ENCODE results near the gene SERF1B. TPM values are rescaled to one million over a fixed set of nuclear protein-coding genes. Genes with fewer than 3 reads are reported as not detected.
"Not testable (repeated sequence)": the region's sequence is repeated elsewhere in the genome, so short reads cannot be mapped to it uniquely, and the experiment has no call there.

Gene SERF1B
- total RNA-seq, result 15.0 and 24.4 TPM in 2 replicates

- intact Hi-C loops (cut with micrococcal nuclease); H3K36me3 Mint-ChIP-seq (ENCODE audit: low read depth); H3K4me3 Mint-ChIP-seq; H3K27ac Mint-ChIP-seq; H3K4me1 Mint-ChIP-seq (ENCODE audit: low read depth); DNase-seq (ENCODE audit: low spot score); H3K27me3 Mint-ChIP-seq (ENCODE audit: insufficient read depth); H3K9me3 Mint-ChIP-seq: not testable (repeated sequence)
Observed at GRCh38 chr5:70025106-70025844, at the start of gene SERF1B. SERF1B (plus strand) TSS chr5:70025251; CDS start chr5:70025452, 201 bp downstream.

GRCh38 chr5:69991713-69992112 lies 33.3 kb upstream of the SERF1B start:
- H3K4me1 Mint-ChIP-seq (ENCODE audit: low read depth); intact Hi-C loops (cut with micrococcal nuclease); H3K27ac Mint-ChIP-seq: not testable (repeated sequence)

GRCh38 chr5:69995535-69995934 lies 29.5 kb upstream of the SERF1B start:
- H3K27ac Mint-ChIP-seq; H3K4me3 Mint-ChIP-seq; intact Hi-C loops (cut with micrococcal nuclease); H3K36me3 Mint-ChIP-seq (ENCODE audit: low read depth); H3K27me3 Mint-ChIP-seq (ENCODE audit: insufficient read depth); H3K9me3 Mint-ChIP-seq; DNase-seq (ENCODE audit: low spot score); H3K4me1 Mint-ChIP-seq (ENCODE audit: low read depth): not testable (repeated sequence)

More at GRCh38 chr5:69991713-69992112, 33.3 kb upstream of the SERF1B start:
- not testable (repeated sequence) for H3K36me3 Mint-ChIP-seq (ENCODE audit: low read depth); H3K9me3 Mint-ChIP-seq; H3K27me3 Mint-ChIP-seq (ENCODE audit: insufficient read depth); H3K4me3 Mint-ChIP-seq; DNase-seq (ENCODE audit: low spot score)

- H3K4me1 Mint-ChIP-seq (ENCODE audit: low read depth); DNase-seq (ENCODE audit: low spot score); H3K4me3 Mint-ChIP-seq; H3K27ac Mint-ChIP-seq; H3K36me3 Mint-ChIP-seq (ENCODE audit: low read depth); H3K9me3 Mint-ChIP-seq; intact Hi-C loops (cut with micrococcal nuclease); H3K27me3 Mint-ChIP-seq (ENCODE audit: insufficient read depth): not testable (repeated sequence)
Observed at GRCh38 chr5:70020660-70021059, 4.4 kb upstream of the SERF1B start.

- H3K4me3 Mint-ChIP-seq; H3K27me3 Mint-ChIP-seq (ENCODE audit: insufficient read depth); intact Hi-C loops (cut with micrococcal nuclease); H3K27ac Mint-ChIP-seq; H3K4me1 Mint-ChIP-seq (ENCODE audit: low read depth); H3K9me3 Mint-ChIP-seq; DNase-seq (ENCODE audit: low spot score); H3K36me3 Mint-ChIP-seq (ENCODE audit: low read depth): not testable (repeated sequence)
Observed at GRCh38 chr5:70025845-70026145, 744 bp downstream of the SERF1B start.

- H3K4me3 Mint-ChIP-seq; H3K9me3 Mint-ChIP-seq; H3K4me1 Mint-ChIP-seq (ENCODE audit: low read depth); DNase-seq (ENCODE audit: low spot score); intact Hi-C loops (cut with micrococcal nuclease); H3K27me3 Mint-ChIP-seq (ENCODE audit: insufficient read depth); H3K27ac Mint-ChIP-seq; H3K36me3 Mint-ChIP-seq (ENCODE audit: low read depth): not testable (repeated sequence)
Observed at GRCh38 chr5:70031204-70031603, 6.2 kb downstream of the SERF1B start.

- H3K4me1 Mint-ChIP-seq (ENCODE audit: low read depth); H3K4me3 Mint-ChIP-seq; intact Hi-C loops (cut with micrococcal nuclease); H3K9me3 Mint-ChIP-seq; DNase-seq (ENCODE audit: low spot score); H3K36me3 Mint-ChIP-seq (ENCODE audit: low read depth); H3K27ac Mint-ChIP-seq; H3K27me3 Mint-ChIP-seq (ENCODE audit: insufficient read depth): not testable (repeated sequence)
Observed at GRCh38 chr5:70041411-70041810, 16.4 kb downstream of the SERF1B start.

GRCh38 chr5:70049790-70050142 lies 24.7 kb downstream of the SERF1B start:
- H3K4me3 Mint-ChIP-seq; H3K9me3 Mint-ChIP-seq; DNase-seq (ENCODE audit: low spot score); H3K27ac Mint-ChIP-seq; H3K27me3 Mint-ChIP-seq (ENCODE audit: insufficient read depth); H3K36me3 Mint-ChIP-seq (ENCODE audit: low read depth); intact Hi-C loops (cut with micrococcal nuclease); H3K4me1 Mint-ChIP-seq (ENCODE audit: low read depth): not testable (repeated sequence)

GRCh38 chr5:70056289-70056942 lies 31.4 kb downstream of the SERF1B start:
- H3K36me3 Mint-ChIP-seq (ENCODE audit: low read depth); H3K4me3 Mint-ChIP-seq; H3K27ac Mint-ChIP-seq; H3K9me3 Mint-ChIP-seq; intact Hi-C loops (cut with micrococcal nuclease); H3K4me1 Mint-ChIP-seq (ENCODE audit: low read depth); H3K27me3 Mint-ChIP-seq (ENCODE audit: insufficient read depth); DNase-seq (ENCODE audit: low spot score): not testable (repeated sequence)

GRCh38 chr5:70057140-70057539 lies 32.1 kb downstream of the SERF1B start:
- H3K27ac Mint-ChIP-seq; intact Hi-C loops (cut with micrococcal nuclease); H3K27me3 Mint-ChIP-seq (ENCODE audit: insufficient read depth); H3K9me3 Mint-ChIP-seq; H3K4me1 Mint-ChIP-seq (ENCODE audit: low read depth); DNase-seq (ENCODE audit: low spot score); H3K36me3 Mint-ChIP-seq (ENCODE audit: low read depth); H3K4me3 Mint-ChIP-seq: not testable (repeated sequence)

- H3K4me3 Mint-ChIP-seq; DNase-seq (ENCODE audit: low spot score); H3K27ac Mint-ChIP-seq; H3K4me1 Mint-ChIP-seq (ENCODE audit: low read depth); H3K9me3 Mint-ChIP-seq; H3K36me3 Mint-ChIP-seq (ENCODE audit: low read depth); intact Hi-C loops (cut with micrococcal nuclease); H3K27me3 Mint-ChIP-seq (ENCODE audit: insufficient read depth): not testable (repeated sequence)
Observed at GRCh38 chr5:70077632-70078031, 52.6 kb downstream of the SERF1B start.

GRCh38 chr5:70088907-70089464 lies 63.9 kb downstream of the SERF1B start:
- H3K27ac Mint-ChIP-seq; H3K4me1 Mint-ChIP-seq (ENCODE audit: low read depth); H3K4me3 Mint-ChIP-seq; intact Hi-C loops (cut with micrococcal nuclease); DNase-seq (ENCODE audit: low spot score); H3K36me3 Mint-ChIP-seq (ENCODE audit: low read depth); H3K9me3 Mint-ChIP-seq; H3K27me3 Mint-ChIP-seq (ENCODE audit: insufficient read depth): not testable (repeated sequence)

GRCh38 chr5:70091776-70092175 lies 66.7 kb downstream of the SERF1B start:
- intact Hi-C loops (cut with micrococcal nuclease); H3K27ac Mint-ChIP-seq: not testable (repeated sequence)

More at GRCh38 chr5:70091776-70092175, 66.7 kb downstream of the SERF1B start:
- H3K36me3 Mint-ChIP-seq (ENCODE audit: low read depth); H3K4me3 Mint-ChIP-seq; H3K4me1 Mint-ChIP-seq (ENCODE audit: low read depth); DNase-seq (ENCODE audit: low spot score); H3K27me3 Mint-ChIP-seq (ENCODE audit: insufficient read depth); H3K9me3 Mint-ChIP-seq: not testable (repeated sequence)

All from activated T-helper 1 cell treated with anti-CD3 and anti-CD28 coated beads, Interleukin-12 subunit alpha, Interleukin-12 subunit beta, Interleukin-2, Interleukin-4 antibody, amounts not matched to agents 30 ng/mL and 10 ng/mL and 1 ng/mL, durations not matched to agents 14 hours and 24 hours and 36 hours (primary cell).